Measurements from ENCODE around the gene TRIML1. TPM values are rescaled to one million over a fixed set of nuclear protein-coding genes. Genes with fewer than 3 reads are reported as not detected.
"Not testable (repeated sequence)": the region's sequence is repeated elsewhere in the genome, so short reads cannot be mapped to it uniquely, and the experiment has no call there.

TRIML1 gene
- total and polyA plus RNA-seq, 3 experiments from 2014 or later: not detected

DNA sequence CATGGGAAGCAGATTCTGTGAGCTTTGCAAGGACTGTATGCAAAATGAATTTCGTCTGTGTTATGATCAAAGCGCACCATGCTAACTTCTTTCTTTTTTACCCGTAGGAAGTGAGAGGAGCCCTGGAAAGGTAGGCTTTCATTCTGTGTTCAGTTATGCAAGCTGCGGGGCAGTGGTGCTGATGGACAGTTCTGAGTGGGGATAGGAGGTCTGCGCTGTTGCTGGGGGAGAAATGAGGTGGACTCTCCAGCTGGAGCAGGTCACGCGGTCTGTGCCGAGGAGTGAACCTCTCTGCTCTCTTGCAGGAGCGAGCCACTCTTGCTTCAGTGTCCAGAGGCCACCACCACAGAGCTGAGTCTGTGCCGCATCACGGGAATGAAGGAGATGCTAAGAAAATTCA is 4.5 kb downstream of the TRIML1 start:
- H3K4me3 ChIP-seq (ENCODE audit: low read length): no peak overlapping the region
- Mint-ChIP-seq H3K27ac (no peak overlapping the region), H3K27me3 (peaks cover 0 to 3% of the 10 kb centered on the region in 2 donors), H3K4me1 (no peaks in the 10 kb centered on the region), H3K36me3 (no peaks in the 10 kb centered on the region), H3K4me3 (no peak overlapping the region), H3K9me3 (peaks cover 4 to 34% (median 9%) of the 10 kb centered on the region in 5 donors)
- ChIA-PET CTCF (no interaction called here), POLR2A (no interaction called here)
- H3K9me3 ChIP-seq (ENCODE audit: low read length): no peaks in the 10 kb centered on the region
- H3K4me1 ChIP-seq (ENCODE audit: insufficient read depth, low read length): no peaks in the 10 kb centered on the region
- H3K36me3 ChIP-seq (ENCODE audit: insufficient read depth, low read length): no peaks in the 10 kb centered on the region
- DNase-seq: no peak
- no peak overlapping the region for H3K27ac ChIP-seq (ENCODE audit: low read depth, low read length)
- H3K27me3 ChIP-seq (ENCODE audit: insufficient read depth, low read length, poor library complexity, severe bottlenecking): no peaks in the 10 kb centered on the region

DNA sequence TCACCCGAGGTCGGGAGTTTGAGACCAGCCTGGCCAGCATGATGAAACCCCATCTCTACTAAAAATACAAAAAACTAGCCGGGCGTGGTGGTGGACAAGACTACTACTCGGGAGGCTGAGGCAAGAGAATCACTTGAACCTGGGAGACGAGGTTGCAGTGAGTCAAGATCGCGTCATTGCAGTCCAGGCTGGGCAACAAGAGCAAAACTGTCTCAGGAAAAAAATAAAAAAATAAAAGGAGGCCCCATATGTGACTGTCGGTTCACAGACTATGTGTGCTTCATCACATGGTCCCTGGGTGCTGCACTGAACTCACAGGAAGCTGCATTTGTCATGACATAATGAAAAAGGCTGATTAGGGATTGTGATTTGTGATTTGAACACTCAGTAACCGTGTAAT is 6.4 kb downstream of the TRIML1 start:
- Mint-ChIP-seq H3K36me3 (no peaks in the 10 kb centered on the region), H3K9me3 (peaks cover 3 to 31% (median 8%) of the 10 kb centered on the region in 5 donors), H3K4me3 (no peak overlapping the region), H3K27me3 (peaks cover 0 to 3% of the 10 kb centered on the region in 2 donors), H3K4me1 (no peaks in the 10 kb centered on the region), H3K27ac (no peak overlapping the region)
- no peaks in the 10 kb centered on the region for H3K4me1 ChIP-seq (ENCODE audit: insufficient read depth, low read length)
- no peaks in the 10 kb centered on the region for H3K9me3 ChIP-seq (ENCODE audit: low read length)
- no peak overlapping the region for H3K27ac ChIP-seq (ENCODE audit: low read depth, low read length)
- POLR2A ChIA-PET: no interaction called here
- CTCF ChIA-PET: no interaction called here
- no peaks in the 10 kb centered on the region for H3K27me3 ChIP-seq (ENCODE audit: insufficient read depth, low read length, poor library complexity, severe bottlenecking)
- no peak for DNase-seq
- no peak overlapping the region for H3K4me3 ChIP-seq (ENCODE audit: low read length)
- no peaks in the 10 kb centered on the region for H3K36me3 ChIP-seq (ENCODE audit: insufficient read depth, low read length)

DNA sequence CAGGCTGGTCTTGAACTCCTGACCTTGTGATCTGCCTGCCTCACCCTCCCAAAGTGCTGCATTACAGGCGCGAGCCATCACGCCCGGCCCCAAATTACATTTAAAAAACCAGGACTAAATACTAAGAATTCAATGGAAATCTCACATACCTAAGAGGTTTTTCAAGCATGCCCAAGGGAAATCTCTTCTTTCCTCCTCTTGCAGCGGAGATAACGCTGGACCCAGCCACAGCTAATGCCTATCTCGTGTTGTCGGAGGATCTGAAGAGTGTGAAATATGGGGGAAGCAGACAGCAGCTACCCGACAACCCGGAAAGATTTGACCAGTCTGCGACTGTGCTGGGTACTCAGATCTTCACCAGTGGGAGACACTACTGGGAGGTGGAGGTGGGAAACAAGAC is 7.4 kb downstream of the TRIML1 start:
- H3K4me1 ChIP-seq (ENCODE audit: insufficient read depth, low read length): no peaks in the 10 kb centered on the region
- no peaks in the 10 kb centered on the region for H3K9me3 ChIP-seq (ENCODE audit: low read length)
- no peaks in the 10 kb centered on the region for H3K27me3 ChIP-seq (ENCODE audit: insufficient read depth, low read length, poor library complexity, severe bottlenecking)
- H3K4me3 ChIP-seq (ENCODE audit: low read length): no peak overlapping the region
- no peaks in the 10 kb centered on the region for H3K36me3 ChIP-seq (ENCODE audit: insufficient read depth, low read length)
- Mint-ChIP-seq H3K27ac (no peak overlapping the region), H3K4me1 (no peaks in the 10 kb centered on the region), H3K27me3 (peaks cover 0 to 3% of the 10 kb centered on the region in 2 donors), H3K36me3 (no peaks in the 10 kb centered on the region), H3K4me3 (no peak overlapping the region), H3K9me3 (peaks cover 0 to 28% (median 6%) of the 10 kb centered on the region in 5 donors)
- CTCF ChIA-PET: no interaction called here
- DNase-seq: no peak
- POLR2A ChIA-PET: no interaction called here
- H3K27ac ChIP-seq (ENCODE audit: low read depth, low read length): no peak overlapping the region

DNA sequence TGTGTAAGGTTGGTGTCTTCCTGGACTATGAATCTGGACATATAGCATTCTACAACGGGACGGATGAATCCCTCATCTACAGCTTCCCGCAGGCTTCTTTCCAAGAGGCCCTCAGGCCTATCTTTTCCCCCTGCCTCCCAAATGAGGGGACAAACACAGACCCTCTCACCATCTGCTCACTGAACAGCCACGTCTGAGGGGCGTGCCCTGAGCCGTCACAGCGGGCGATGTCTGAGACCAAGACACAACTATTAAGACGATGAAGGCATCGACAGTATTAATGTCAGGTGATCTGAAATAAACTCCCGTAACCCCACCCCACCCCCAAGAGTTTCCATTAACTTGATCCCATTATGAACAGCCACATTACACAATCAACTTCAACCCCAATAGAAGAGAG is 7.9 kb downstream of the TRIML1 start:
- Mint-ChIP-seq H3K27ac (no peak overlapping the region), H3K4me1 (no peaks in the 10 kb centered on the region), H3K27me3 (peaks cover 0 to 3% of the 10 kb centered on the region in 2 donors), H3K4me3 (no peak overlapping the region), H3K9me3 (peaks cover 0 to 28% (median 5%) of the 10 kb centered on the region in 5 donors), H3K36me3 (no peaks in the 10 kb centered on the region)
- Histone ChIP-seq H3K4me3 (ENCODE audit: low read length) (no peak overlapping the region), H3K9me3 (ENCODE audit: low read length) (no peaks in the 10 kb centered on the region), H3K27ac (ENCODE audit: low read depth, low read length) (no peak overlapping the region), H3K36me3 (ENCODE audit: insufficient read depth, low read length) (no peaks in the 10 kb centered on the region), H3K4me1 (ENCODE audit: insufficient read depth, low read length) (no peaks in the 10 kb centered on the region), H3K27me3 (ENCODE audit: insufficient read depth, low read length, poor library complexity, severe bottlenecking) (no peaks in the 10 kb centered on the region)
- DNase-seq: no peak
- ChIA-PET CTCF (no interaction called here), POLR2A (no interaction called here)

DNA sequence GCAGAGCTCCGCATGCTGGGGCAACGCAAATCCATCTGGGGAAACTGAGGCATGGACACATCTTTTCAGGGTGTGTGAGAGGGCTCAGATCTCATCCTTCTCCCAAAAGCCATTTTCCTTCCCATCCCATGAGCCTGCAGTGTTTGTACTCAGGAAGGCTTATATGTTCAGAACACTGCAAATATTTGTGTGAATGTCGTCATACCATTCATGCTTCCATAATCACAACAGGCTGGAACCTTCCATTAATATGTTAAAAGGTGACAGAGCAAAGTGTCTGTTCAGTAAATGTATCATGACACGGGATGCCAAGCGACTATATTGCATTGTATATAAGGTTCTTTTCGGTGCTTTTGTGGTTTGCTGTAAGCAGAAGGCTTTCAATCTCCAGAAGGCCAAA is 8.5 kb downstream of the TRIML1 start:
- no peaks in the 10 kb centered on the region for H3K9me3 ChIP-seq (ENCODE audit: low read length)
- H3K4me3 ChIP-seq (ENCODE audit: low read length): no peak overlapping the region
- no peak overlapping the region for H3K27ac ChIP-seq (ENCODE audit: low read depth, low read length)
- ChIA-PET CTCF (no interaction called here), POLR2A (no interaction called here)
- H3K27me3 ChIP-seq (ENCODE audit: insufficient read depth, low read length, poor library complexity, severe bottlenecking): no peaks in the 10 kb centered on the region
- Mint-ChIP-seq H3K9me3 (peaks cover 0 to 28% (median 4%) of the 10 kb centered on the region in 5 donors), H3K27ac (no peak overlapping the region), H3K4me3 (no peak overlapping the region), H3K27me3 (peaks cover 0 to 3% of the 10 kb centered on the region in 2 donors), H3K4me1 (no peaks in the 10 kb centered on the region), H3K36me3 (no peaks in the 10 kb centered on the region)
- H3K4me1 ChIP-seq (ENCODE audit: insufficient read depth, low read length): no peaks in the 10 kb centered on the region
- no peaks in the 10 kb centered on the region for H3K36me3 ChIP-seq (ENCODE audit: insufficient read depth, low read length)
- no peak for DNase-seq

DNA sequence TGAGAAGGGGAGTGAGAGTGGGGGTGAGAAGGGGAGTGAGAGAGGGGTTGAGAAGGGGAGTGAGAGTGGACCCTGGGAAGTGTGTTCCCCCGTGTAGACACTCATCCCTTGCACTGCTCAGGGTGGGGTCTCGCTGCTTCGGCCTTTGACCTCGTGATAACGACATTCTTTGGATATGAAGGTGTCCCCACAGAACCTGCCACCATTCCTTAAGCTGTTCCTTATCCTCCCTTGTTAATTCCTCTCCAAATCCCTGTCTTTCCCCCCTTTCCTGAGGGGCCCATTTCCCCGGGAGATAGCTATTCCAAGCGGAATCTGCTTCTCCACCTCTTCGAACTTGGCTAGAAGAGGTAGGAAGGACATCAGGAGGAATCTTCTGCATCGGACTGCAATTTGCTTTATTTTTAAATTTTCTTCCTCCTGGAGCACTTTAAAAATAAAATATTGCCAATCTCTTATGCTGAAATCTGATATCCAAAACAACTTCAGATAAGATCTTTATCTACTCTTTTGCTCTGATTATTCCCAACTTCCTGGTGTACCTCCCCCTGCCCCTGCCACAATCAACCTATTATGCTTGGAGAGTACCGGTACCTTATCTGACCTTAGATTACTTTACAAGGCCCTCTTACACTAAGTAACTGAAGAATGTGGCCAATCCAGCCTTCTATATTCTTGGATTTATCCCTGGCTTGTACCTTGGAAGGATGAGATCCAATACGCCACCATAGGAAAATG is 15.6 kb downstream of the TRIML1 start:
- Histone ChIP-seq H3K27me3 (ENCODE audit: insufficient read depth, low read length, poor library complexity, severe bottlenecking) (no peaks in the 10 kb centered on the region), H3K4me1 (ENCODE audit: insufficient read depth, low read length) (no peaks in the 10 kb centered on the region), H3K4me3 (ENCODE audit: low read length) (no peak overlapping the region), H3K9me3 (ENCODE audit: low read length) (no peaks in the 10 kb centered on the region), H3K36me3 (ENCODE audit: insufficient read depth, low read length) (no peaks in the 10 kb centered on the region), H3K27ac (ENCODE audit: low read depth, low read length) (no peak overlapping the region)
- H3K9me3 Mint-ChIP-seq: peaks cover 3 to 17% (median 9%) of the 10 kb centered on the region in 5 donors
- ChIA-PET POLR2A (no interaction called here), CTCF (no interaction called here)
- H3K4me1 Mint-ChIP-seq: no peaks in the 10 kb centered on the region
- H3K27ac Mint-ChIP-seq: no peak overlapping the region
- no peak for DNase-seq
- no peak overlapping the region for H3K4me3 Mint-ChIP-seq
- H3K36me3 Mint-ChIP-seq: no peaks in the 10 kb centered on the region
- H3K27me3 Mint-ChIP-seq: no peaks in the 10 kb centered on the region

DNA sequence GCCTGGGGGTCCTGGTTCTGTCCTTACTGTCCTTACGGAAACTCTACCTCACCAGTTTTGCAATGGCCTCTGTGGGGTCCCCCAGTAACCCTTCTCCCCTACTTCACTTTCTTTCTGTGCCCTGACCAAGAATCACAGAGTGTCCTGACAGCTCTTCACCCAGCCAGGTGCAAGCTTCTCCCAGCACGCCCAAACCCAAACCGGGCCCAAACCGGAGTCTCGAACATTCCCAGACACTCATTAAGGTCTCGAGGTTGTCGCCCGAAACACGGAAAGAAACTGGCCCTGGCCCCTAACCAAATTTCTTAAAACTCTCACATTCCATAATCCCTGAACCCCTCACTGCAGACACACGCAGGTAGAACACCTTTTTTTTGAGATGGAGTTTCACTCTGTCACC is 19.1 kb downstream of the TRIML1 start:
- peaks cover 4 to 19% (median 14%) of the 10 kb centered on the region in 5 donors for H3K9me3 Mint-ChIP-seq
- no peaks in the 10 kb centered on the region for H3K9me3 ChIP-seq (ENCODE audit: low read length)
- H3K36me3 Mint-ChIP-seq: no peaks in the 10 kb centered on the region
- H3K27ac Mint-ChIP-seq: no peak overlapping the region
- no peaks in the 10 kb centered on the region for H3K27me3 Mint-ChIP-seq
- H3K36me3 ChIP-seq (ENCODE audit: insufficient read depth, low read length): no peaks in the 10 kb centered on the region
- DNase-seq: no peak
- H3K4me3 ChIP-seq (ENCODE audit: low read length): no peak overlapping the region
- H3K4me1 Mint-ChIP-seq: no peaks in the 10 kb centered on the region
- ChIA-PET POLR2A (no interaction called here), CTCF (no interaction called here)
- no peak overlapping the region for H3K4me3 Mint-ChIP-seq
- no peaks in the 10 kb centered on the region for H3K4me1 ChIP-seq (ENCODE audit: insufficient read depth, low read length)
- H3K27me3 ChIP-seq (ENCODE audit: insufficient read depth, low read length, poor library complexity, severe bottlenecking): no peaks in the 10 kb centered on the region
- no peak overlapping the region for H3K27ac ChIP-seq (ENCODE audit: low read depth, low read length)

DNA sequence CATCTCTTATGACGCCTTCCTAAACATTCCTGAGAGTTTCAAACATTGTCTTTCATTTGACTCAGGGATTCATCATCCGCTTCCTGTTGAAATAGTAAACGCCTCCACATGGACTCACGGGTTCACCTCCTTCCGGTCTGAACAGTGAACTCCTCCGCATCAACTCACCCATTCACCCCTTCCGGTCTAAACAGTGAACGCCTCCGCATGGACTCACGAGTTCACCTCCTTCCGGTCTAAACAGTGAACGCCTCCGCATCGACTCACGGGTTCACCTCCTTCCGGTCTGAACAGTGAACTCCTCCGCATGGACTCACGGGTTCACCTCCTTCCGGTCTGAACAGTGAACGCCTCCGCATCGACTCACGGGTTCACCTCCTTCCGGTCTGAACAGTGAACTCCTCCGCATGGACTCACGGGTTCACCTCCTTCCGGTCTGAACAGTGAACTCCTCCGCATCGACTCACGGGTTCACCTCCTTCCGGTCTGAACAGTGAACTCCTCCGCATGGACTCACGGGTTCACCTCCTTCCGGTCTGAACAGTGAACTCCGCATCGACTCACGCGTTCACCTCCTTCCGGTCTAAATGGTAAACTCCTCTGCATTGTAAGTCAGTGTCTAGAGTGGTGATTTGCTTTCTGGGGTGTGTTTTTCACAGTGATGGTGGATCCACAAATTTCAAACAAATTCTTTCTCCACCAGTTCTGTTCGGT is 20.4 kb downstream of the TRIML1 start:
- H3K9me3 ChIP-seq (ENCODE audit: low read length); H3K36me3 ChIP-seq (ENCODE audit: insufficient read depth, low read length); POLR2A ChIA-PET; H3K27me3 ChIP-seq (ENCODE audit: insufficient read depth, low read length, poor library complexity, severe bottlenecking); H3K27ac Mint-ChIP-seq; H3K27ac ChIP-seq (ENCODE audit: low read depth, low read length); CTCF ChIA-PET; H3K4me1 Mint-ChIP-seq; H3K4me3 ChIP-seq (ENCODE audit: low read length); H3K4me1 ChIP-seq (ENCODE audit: insufficient read depth, low read length); H3K27me3 Mint-ChIP-seq; H3K36me3 Mint-ChIP-seq; DNase-seq; H3K4me3 Mint-ChIP-seq: not testable (repeated sequence)
- peaks cover 4 to 18% (median 14%) of the 10 kb centered on the region in 5 donors for H3K9me3 Mint-ChIP-seq

Data from CD8-positive, alpha-beta memory T cell (primary cell).